ENCODE measurements around the gene SNX14.
A peak's percentile ranks its signal among the peaks of the same experiment; 100 is the strongest.
"Not testable (repeated sequence)": the region's sequence is repeated elsewhere in the genome, so short reads cannot be mapped to it uniquely, and the experiment has no call there.

SNX14 gene, protein sequence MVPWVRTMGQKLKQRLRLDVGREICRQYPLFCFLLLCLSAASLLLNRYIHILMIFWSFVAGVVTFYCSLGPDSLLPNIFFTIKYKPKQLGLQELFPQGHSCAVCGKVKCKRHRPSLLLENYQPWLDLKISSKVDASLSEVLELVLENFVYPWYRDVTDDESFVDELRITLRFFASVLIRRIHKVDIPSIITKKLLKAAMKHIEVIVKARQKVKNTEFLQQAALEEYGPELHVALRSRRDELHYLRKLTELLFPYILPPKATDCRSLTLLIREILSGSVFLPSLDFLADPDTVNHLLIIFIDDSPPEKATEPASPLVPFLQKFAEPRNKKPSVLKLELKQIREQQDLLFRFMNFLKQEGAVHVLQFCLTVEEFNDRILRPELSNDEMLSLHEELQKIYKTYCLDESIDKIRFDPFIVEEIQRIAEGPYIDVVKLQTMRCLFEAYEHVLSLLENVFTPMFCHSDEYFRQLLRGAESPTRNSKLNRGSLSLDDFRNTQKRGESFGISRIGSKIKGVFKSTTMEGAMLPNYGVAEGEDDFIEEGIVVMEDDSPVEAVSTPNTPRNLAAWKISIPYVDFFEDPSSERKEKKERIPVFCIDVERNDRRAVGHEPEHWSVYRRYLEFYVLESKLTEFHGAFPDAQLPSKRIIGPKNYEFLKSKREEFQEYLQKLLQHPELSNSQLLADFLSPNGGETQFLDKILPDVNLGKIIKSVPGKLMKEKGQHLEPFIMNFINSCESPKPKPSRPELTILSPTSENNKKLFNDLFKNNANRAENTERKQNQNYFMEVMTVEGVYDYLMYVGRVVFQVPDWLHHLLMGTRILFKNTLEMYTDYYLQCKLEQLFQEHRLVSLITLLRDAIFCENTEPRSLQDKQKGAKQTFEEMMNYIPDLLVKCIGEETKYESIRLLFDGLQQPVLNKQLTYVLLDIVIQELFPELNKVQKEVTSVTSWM

DNA sequence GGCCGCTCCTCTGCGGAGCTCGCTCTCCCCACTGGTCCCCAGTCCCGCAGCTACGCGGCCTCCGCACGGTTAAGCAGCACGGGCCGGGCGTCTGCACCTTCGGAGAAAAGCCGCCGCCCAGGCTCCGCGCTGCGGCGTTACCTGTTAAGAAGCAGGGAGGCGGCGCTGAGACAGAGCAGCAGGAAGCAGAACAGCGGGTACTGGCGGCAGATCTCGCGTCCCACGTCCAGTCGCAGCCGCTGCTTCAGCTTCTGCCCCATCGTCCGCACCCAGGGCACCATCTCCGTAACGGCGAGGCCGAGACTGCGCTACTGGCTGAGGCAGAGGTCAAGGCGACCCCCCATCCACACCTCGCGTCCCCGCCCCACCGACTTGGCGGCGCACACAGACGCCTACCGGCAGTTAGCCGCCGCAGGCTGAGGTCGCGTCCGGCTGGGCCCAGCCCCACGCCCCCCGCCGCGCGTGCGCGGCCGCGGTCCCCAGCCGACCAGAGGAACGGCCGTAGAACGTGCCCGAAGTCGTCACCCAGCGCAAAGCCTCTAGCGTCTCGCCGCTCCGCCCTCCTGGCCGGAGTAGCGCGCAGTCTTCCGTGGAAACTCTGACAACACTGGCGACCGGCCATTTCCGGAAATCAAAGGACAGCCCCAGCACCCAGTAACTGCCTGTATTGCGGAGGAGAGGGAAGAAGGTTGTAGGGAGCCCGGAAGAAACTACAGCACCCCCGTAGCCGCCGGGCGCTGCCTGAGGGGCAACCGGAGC is at the start of gene SNX14:
Gene SNX14 (minus strand): TSS at position 421 of the 759 bp plus-strand sequence. CDS start 140 bp downstream, at position 281.
- DNase-seq (ENCODE audit: low read depth), result peak; percentile 59

DNA sequence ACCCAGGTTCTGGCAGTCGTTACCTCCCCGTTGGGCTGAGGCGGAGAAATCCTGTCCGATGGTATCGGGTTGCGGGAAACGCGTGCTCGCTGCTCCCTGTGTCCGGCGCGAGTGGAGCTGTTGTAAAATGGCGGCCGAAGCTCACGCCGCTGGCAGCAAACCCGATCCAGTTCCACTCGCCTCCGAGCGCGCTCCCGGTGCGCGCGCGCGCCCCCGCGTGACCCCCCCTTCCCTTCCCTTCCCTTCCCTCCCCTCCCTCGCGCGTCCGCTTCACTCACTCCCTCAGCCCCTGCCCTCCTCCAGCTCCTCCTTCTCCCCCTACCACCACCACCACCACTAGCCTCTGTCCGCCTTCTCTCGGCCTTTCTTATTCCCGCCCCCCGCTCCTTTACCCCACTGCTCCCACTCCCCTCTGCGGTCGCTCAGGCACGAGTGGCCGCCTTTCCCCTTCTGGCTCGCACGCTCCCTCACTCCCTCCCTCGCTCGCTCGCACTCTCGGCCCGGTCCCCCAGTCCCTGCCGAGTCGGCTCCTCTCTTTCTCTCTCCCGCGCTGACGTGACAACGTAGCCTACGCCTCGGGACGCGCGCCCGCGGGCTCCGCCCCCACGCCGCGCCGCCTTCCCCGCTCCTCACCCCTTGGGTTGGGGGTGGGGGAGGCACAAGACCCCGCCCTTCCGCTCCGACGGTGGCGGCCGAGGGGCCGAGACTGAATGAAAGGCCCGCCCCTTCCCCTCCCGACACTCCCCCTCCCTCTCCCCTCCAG is 49.3 kb upstream of the SNX14 start, which contains the start of gene SYNCRIP:
Gene SYNCRIP (minus strand): TSS at position 113 of the 763 bp plus-strand sequence. CDS start 1,447 bp downstream, outside the sequence.
- DNase-seq (ENCODE audit: low read depth), result peak; percentile 97

GRCh38 chr6:85641897-85642773 is 48.5 kb upstream of the SNX14 start:
- peak; percentile 19 for DNase-seq (ENCODE audit: low read depth)

GRCh38 chr6:85641522-85641896 is 47.9 kb upstream of the SNX14 start:
- DNase-seq (ENCODE audit: low read depth), result no peak

- DNase-seq (ENCODE audit: low read depth), result no peak
These were observed 47.2 kb upstream of the SNX14 start for GRCh38 chr6:85640821-85641220.

DNA sequence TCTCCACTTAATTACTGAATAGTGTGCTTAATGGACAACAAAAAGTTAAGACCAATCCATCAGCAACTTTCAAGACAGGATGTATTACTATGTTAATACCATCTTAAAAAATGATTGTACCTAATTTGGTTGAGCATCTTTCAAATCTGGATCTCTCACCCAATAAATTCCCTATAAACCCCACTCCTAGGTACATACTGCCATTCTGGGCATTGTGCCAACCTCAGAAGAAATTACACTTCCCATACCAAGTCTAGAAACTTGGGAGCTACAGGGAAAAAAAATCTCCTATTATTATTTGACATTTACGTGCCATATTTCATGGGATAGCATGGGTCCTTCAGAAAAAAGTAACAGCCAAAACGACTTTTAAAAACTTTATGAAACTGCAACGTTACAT is 43.9 kb upstream of the SNX14 start:
- no peak for DNase-seq (ENCODE audit: low read depth)

DNA sequence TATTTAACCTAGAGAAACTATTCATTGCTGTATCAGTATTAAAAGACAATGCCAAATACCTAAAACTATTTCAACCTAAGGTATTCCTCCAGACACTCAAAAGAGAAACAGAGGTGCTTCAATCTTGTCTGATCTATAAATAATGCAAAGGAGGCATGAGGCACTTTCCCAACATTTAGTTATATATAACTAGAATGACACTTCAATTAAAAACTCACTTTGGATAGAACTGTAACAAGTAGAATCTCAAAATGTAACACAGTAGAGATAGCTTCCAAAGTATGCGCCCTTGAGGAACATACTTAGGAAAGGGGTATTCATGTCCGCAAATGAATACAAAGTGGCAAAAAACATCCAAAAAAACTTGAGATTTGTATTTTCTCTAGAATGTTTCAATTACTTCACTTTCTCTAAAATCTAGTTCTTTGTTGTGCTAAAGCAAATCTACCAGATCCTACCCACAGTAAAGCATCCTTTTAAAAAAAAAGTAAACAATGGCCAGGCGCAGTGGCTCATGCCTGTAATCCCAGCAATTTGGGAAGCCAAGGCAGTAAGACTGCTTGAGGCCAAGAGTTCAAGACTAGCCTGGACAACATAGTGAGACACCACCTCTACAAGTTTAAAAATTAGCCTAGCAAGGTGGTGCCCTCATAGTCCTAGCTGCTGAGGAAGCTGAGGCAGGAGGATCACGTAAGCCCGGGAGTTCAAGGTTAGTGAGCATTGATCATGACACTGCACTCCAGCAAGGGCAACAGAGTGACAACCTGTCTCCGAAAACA is 38.7 kb upstream of the SNX14 start:
- no peak for DNase-seq (ENCODE audit: low read depth)

GRCh38 chr6:85631117-85631516 is 37.5 kb upstream of the SNX14 start:
- not testable (repeated sequence) for DNase-seq (ENCODE audit: low read depth)

- DNase-seq (ENCODE audit: low read depth), result no peak
These were observed 34.7 kb upstream of the SNX14 start for GRCh38 chr6:85628353-85628752.

- DNase-seq (ENCODE audit: low read depth), result no peak
These were observed 26.6 kb upstream of the SNX14 start for GRCh38 chr6:85620308-85620707.

GRCh38 chr6:85614780-85615179 is 21.1 kb upstream of the SNX14 start:
- DNase-seq (ENCODE audit: low read depth), result no peak

DNA sequence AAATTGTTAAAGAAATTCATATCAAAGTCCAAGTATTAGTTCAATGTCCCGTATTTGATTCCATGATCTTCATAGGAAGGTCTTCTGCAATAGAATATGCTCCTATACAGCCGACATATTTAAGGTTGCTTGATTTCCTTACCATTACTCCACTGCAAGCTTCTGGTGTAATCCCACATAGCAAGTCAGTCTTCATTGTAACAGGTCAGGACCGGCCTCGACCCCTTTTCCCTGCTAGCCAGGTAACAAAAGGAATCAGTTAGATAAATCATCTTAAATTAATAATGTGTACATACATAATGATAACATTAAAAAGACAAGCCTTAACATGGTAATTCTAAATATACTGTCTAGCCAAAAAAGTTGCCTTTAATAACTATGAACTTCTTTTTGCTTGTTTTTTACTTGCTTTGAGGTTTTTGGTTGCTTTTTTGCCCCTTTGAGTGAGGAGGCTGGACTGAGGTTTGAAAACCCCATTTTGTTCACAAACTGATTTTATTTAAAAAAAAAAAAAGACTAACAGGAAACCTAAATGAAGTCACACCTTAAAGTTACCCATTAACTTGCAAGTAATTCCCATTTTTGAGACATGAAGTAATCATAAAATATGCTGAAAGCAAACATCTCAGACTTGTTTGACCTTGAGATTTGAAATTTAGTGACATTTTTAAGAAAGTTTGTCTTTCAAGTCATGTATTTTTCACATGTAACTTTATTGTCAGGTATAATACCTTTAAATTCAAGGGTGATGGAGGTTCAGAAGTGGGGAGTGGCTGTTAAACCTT is 19.2 kb upstream of the SNX14 start:
- no peak for DNase-seq (ENCODE audit: low read depth)

GRCh38 chr6:85610182-85610895 is 16.7 kb upstream of the SNX14 start:
- DNase-seq (ENCODE audit: low read depth), result no peak

DNA sequence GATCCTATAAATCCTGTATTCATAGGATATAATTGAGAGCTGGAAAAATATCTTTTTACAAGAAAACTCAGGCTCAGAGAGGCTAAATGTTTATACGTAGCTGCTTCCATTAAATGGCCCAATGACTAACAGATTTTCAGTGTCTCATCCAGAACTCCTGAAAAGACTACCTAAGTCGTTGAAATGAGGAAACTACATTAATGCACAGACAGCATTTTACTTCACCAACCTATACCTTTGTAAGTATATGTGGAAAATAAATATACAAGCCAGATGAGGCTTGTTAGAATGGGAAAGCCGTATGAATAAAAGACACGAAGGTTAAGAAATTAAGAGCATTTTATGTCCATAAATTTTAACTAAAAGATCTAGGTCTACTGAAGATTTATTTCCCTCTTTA is 8.4 kb upstream of the SNX14 start:
- no peak for DNase-seq (ENCODE audit: low read depth)

GRCh38 chr6:85600713-85601313 is 7.2 kb upstream of the SNX14 start:
- no peak for DNase-seq (ENCODE audit: low read depth)

DNA sequence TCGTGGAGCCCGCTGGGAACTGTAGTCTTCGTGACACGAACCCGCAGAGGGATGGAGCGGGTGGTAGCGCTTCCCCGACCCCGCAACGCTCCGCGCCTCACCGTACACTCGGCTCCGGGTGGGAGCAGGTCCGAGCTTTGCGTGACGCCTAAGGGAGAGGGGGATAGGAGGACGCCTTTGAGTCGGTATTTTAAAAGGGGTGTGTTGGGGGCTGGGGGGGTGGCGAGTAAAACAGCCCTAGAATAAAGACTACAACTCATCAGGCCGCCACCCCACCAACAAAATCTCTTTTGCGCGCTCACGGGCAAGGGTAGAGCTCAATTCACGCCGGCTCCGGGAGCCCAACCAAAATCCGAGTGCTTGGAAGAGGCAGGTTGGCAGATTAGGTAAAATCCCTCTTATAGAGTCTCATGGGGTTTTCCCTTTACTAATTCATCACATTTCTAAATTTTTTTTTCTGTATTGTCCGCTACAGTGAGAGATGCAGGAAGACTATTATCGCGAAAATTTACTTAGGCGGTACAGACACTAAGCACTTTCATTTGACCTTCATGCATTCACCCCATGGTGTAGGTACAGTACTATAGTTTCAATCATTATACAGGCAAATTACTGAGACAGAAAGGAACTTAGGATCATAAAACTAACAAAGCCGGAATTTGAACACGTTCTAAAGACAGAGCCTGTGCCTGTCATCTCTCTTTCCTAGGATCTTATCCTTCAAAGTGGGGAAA is 706 bp upstream of the SNX14 start:
- DNase-seq (ENCODE audit: low read depth), result peak; percentile 15

GRCh38 chr6:85592033-85592432 is 1.6 kb downstream of the SNX14 start:
- no peak for DNase-seq (ENCODE audit: low read depth)
